HepG2 (cell line): ENCODE results near the gene GALNT9. TPM values are rescaled to one million over a fixed set of nuclear protein-coding genes. Genes with fewer than 3 reads are reported as not detected.

Source experiments
- FOXC1 ChIP-seq: sonication (generic); formaldehyde crosslinking; IDR thresholded peaks from 2 replicates; pipeline ENCODE4 v1.8.0; 2022; ENCODE audit warnings: mild to moderate bottlenecking, missing genetic modification reagents, borderline replicate concordance
- ZBTB20 ChIP-seq: sonication (generic); formaldehyde crosslinking; IDR thresholded peaks from 2 replicates; pipeline ENCODE4 v1.8.1; 2023; ENCODE audit warnings: missing genetic modification reagents, low read depth, mild to moderate bottlenecking, borderline replicate concordance
- ZNF7 ChIP-seq: IDR thresholded peaks from 2 replicates; pipeline ENCODE4 v1.6.1; 2016; ENCODE audit warnings: missing biosample characterization, missing genetic modification reagents
- polyA plus RNA-seq, 8 experiments: library from polyadenylated mRNA; depleted of rRNA in 3 of 8; stranded (reverse) in 7 of 8; unstranded in 1 of 8; fragments of >200 nt; fragmentation: Illumina TruSeq in 4 of 8; extraction: Trizol in 4 of 8; gene quantifications; 2 replicates each; pipeline versions ENCODE4 v1.2.1 to v1.2.3, GENCODE V29; 2011 to 2016; ENCODE audit warnings: low read depth in 4 of 8, missing spikeins in 1 of 8, mixed read lengths in 1 of 8; ENCODE audit not compliant: insufficient read depth in 1 of 8
- total RNA-seq, 5 experiments: library from RNA; depleted of rRNA; stranded (reverse); fragments of >200 nt; fragmentation: Illumina TruSeq; extraction: Trizol; gene quantifications; 2 replicates each; pipeline ENCODE4 v1.2.3, GENCODE V29; 2016; ENCODE audit warnings: low read depth in 1 of 5
- TF ChIP-seq, protein P1 (sequence below): IDR thresholded peaks from 2 replicates; pipeline ENCODE4 v1.4.0; 2020; ENCODE audit warnings: mild to moderate bottlenecking, missing genetic modification reagents
- TF ChIP-seq, protein P2 (sequence below): sonication (generic); formaldehyde crosslinking; IDR thresholded peaks from 2 replicates; pipeline ENCODE4 v1.8.1; 2022; ENCODE audit warnings: low read depth, mild to moderate bottlenecking, missing genetic modification reagents
- TF ChIP-seq, protein P3 (sequence below): sonication (generic); formaldehyde crosslinking; IDR thresholded peaks from 2 replicates; pipeline ENCODE4 v1.4.0; 2020; ENCODE audit warnings: missing genetic modification reagents, mild to moderate bottlenecking, borderline replicate concordance
- TF ChIP-seq, protein P4 (sequence below): sonication (generic); formaldehyde crosslinking; IDR thresholded peaks from 2 replicates; pipeline ENCODE4 v1.5.0; 2020; ENCODE audit warnings: mild to moderate bottlenecking, missing genetic modification reagents
- TF ChIP-seq, protein P5 (sequence below): sonication (generic); formaldehyde crosslinking; IDR thresholded peaks from 2 replicates; pipeline ENCODE4 v1.8.0; 2023; ENCODE audit warnings: mild to moderate bottlenecking, missing genetic modification reagents

The GALNT9 gene
- total and polyA plus RNA-seq, 2 of the 13 experiments (the other 11 are each of a cell fraction or from before 2014, with no cell fraction given): 0.04 TPM; not detected in 1

DNA sequence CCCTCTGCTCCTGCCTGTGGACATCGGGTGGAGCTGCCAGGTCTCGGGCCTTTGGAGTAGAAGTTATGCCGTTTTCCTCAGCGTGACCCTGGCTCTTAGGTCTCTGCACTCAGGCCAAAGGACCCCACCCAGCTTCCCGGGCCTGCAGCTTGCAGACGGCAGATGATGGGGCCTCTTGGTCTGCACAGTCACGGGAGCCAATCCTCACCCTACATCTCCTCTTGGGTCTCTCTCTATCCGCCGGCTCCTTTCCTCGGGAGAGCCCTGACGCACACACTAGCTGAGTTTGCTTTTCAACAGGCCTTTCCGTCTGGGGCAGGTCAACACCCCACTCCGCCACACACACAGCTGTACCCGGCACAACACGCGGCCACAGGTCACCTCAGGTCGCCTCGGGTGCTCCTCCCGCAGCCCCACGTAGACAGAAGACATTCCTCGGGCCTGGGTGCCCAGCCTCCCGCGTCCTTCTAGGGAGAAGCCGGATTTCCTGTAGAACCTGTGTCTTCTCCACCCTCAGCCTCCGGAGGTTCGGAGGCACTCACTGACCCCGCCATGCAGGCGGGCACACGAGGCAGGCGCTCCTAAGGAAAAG, 9.9 kb downstream of the GALNT9 start (continued):
- TF ChIP-seq, protein P1, sequence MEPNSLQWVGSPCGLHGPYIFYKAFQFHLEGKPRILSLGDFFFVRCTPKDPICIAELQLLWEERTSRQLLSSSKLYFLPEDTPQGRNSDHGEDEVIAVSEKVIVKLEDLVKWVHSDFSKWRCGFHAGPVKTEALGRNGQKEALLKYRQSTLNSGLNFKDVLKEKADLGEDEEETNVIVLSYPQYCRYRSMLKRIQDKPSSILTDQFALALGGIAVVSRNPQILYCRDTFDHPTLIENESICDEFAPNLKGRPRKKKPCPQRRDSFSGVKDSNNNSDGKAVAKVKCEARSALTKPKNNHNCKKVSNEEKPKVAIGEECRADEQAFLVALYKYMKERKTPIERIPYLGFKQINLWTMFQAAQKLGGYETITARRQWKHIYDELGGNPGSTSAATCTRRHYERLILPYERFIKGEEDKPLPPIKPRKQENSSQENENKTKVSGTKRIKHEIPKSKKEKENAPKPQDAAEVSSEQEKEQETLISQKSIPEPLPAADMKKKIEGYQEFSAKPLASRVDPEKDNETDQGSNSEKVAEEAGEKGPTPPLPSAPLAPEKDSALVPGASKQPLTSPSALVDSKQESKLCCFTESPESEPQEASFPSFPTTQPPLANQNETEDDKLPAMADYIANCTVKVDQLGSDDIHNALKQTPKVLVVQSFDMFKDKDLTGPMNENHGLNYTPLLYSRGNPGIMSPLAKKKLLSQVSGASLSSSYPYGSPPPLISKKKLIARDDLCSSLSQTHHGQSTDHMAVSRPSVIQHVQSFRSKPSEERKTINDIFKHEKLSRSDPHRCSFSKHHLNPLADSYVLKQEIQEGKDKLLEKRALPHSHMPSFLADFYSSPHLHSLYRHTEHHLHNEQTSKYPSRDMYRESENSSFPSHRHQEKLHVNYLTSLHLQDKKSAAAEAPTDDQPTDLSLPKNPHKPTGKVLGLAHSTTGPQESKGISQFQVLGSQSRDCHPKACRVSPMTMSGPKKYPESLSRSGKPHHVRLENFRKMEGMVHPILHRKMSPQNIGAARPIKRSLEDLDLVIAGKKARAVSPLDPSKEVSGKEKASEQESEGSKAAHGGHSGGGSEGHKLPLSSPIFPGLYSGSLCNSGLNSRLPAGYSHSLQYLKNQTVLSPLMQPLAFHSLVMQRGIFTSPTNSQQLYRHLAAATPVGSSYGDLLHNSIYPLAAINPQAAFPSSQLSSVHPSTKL (CRISPR knock-in tag): no peak
- TF ChIP-seq, protein P2, sequence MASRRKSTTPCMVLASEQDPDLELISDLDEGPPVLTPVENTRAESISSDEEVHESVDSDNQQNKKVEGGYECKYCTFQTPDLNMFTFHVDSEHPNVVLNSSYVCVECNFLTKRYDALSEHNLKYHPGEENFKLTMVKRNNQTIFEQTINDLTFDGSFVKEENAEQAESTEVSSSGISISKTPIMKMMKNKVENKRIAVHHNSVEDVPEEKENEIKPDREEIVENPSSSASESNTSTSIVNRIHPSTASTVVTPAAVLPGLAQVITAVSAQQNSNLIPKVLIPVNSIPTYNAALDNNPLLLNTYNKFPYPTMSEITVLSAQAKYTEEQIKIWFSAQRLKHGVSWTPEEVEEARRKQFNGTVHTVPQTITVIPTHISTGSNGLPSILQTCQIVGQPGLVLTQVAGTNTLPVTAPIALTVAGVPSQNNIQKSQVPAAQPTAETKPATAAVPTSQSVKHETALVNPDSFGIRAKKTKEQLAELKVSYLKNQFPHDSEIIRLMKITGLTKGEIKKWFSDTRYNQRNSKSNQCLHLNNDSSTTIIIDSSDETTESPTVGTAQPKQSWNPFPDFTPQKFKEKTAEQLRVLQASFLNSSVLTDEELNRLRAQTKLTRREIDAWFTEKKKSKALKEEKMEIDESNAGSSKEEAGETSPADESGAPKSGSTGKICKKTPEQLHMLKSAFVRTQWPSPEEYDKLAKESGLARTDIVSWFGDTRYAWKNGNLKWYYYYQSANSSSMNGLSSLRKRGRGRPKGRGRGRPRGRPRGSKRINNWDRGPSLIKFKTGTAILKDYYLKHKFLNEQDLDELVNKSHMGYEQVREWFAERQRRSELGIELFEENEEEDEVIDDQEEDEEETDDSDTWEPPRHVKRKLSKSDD (CRISPR knock-in tag): no peak
- TF ChIP-seq ZBTB20 (CRISPR knock-in tag): no peak
- no peak for TF ChIP-seq ZNF7 (CRISPR knock-in tag)
- TF ChIP-seq, protein P3, sequence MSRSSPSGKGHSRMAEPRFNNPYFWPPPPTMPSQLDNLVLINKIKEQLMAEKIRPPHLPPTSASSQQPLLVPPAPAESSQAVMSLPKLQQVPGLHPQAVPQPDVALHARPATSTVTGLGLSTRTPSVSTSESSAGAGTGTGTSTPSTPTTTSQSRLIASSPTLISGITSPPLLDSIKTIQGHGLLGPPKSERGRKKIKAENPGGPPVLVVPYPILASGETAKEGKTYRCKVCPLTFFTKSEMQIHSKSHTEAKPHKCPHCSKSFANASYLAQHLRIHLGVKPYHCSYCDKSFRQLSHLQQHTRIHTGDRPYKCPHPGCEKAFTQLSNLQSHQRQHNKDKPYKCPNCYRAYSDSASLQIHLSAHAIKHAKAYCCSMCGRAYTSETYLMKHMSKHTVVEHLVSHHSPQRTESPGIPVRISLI (CRISPR knock-in tag): no peak
- TF ChIP-seq FOXC1 (CRISPR knock-in tag): no peak
- TF ChIP-seq, protein P4, sequence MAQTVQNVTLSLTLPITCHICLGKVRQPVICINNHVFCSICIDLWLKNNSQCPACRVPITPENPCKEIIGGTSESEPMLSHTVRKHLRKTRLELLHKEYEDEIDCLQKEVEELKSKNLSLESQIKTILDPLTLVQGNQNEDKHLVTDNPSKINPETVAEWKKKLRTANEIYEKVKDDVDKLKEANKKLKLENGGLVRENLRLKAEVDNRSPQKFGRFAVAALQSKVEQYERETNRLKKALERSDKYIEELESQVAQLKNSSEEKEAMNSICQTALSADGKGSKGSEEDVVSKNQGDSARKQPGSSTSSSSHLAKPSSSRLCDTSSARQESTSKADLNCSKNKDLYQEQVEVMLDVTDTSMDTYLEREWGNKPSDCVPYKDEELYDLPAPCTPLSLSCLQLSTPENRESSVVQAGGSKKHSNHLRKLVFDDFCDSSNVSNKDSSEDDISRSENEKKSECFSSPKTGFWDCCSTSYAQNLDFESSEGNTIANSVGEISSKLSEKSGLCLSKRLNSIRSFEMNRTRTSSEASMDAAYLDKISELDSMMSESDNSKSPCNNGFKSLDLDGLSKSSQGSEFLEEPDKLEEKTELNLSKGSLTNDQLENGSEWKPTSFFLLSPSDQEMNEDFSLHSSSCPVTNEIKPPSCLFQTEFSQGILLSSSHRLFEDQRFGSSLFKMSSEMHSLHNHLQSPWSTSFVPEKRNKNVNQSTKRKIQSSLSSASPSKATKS (CRISPR knock-in tag): no peak
- TF ChIP-seq, protein P5, sequence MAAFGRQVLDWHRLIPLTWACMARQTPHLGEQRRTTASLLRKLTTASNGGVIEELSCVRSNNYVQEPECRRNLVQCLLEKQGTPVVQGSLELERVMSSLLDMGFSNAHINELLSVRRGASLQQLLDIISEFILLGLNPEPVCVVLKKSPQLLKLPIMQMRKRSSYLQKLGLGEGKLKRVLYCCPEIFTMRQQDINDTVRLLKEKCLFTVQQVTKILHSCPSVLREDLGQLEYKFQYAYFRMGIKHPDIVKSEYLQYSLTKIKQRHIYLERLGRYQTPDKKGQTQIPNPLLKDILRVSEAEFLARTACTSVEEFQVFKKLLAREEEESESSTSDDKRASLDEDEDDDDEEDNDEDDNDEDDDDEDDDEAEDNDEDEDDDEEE: no peak
